H1 (cell line): Measurements from ENCODE around the gene KCNMA1. TPM values are rescaled to one million over a fixed set of nuclear protein-coding genes. Genes with fewer than 3 reads are reported as not detected.

Experiments
- CTCF ChIA-PET: fragments of 300-600 bp; sonication (Branson Sonifier 250); formaldehyde crosslinking; loops from one replicate; lab custom pipeline; 2021; ENCODE audit not compliant: partially characterized antibody; lab: Charles Lee
- POLR2A ChIA-PET: fragments of 300-600 bp; sonication (Branson Sonifier 250); formaldehyde crosslinking; loops from one replicate; lab custom pipeline; 2021; ENCODE audit warnings: inconsistent platforms; ENCODE audit not compliant: partially characterized antibody; lab: Charles Lee
- DNase-seq, 2 experiments: peaks; one replicate each; pipeline versions ENCODE4 v3.0.0 to v3.0.0-alpha.2; 2010 to 2022; ENCODE audit warnings: low spot score in 2 of 2, low read depth in 1 of 2, mixed read lengths in 1 of 2
- FAIRE-seq: peaks from 2 replicates; lab custom pipeline; 2011; peaks lifted over from hg19 to GRCh38; lab: Jason Lieb, UNC
- H2AFZ ChIP-seq: 2 replicates; pipeline ENCODE4 v1.8.1; 2012; ENCODE audit warnings: low read length, inconsistent platforms
- H2AK5ac ChIP-seq: 2 replicates; pipeline ENCODE4 v1.6.1; 2013; ENCODE audit warnings: low read depth, low read length
- H2BK120ac ChIP-seq: replicated peaks from 2 replicates; pipeline ENCODE3; 2013; ENCODE audit warnings: low read depth, low read length, inconsistent platforms
- H2BK12ac ChIP-seq: 2 replicates; pipeline ENCODE4 v1.6.1; 2013; ENCODE audit warnings: low read depth, low read length
- H2BK15ac ChIP-seq: 2 replicates; pipeline ENCODE4 v1.6.1; 2013; ENCODE audit warnings: low read length
- H2BK20ac ChIP-seq: 2 replicates; pipeline ENCODE4 v1.6.1; 2013; ENCODE audit warnings: low read length
- H2BK5ac ChIP-seq: 2 replicates; pipeline ENCODE4 v1.6.1; 2013; ENCODE audit warnings: low read depth, low read length
- H3K14ac ChIP-seq: 2 replicates; pipeline ENCODE4 v1.6.1; 2013; ENCODE audit warnings: inconsistent platforms; ENCODE audit not compliant: insufficient read length
- H3K18ac ChIP-seq: 2 replicates; pipeline ENCODE4 v1.6.1; 2013; ENCODE audit warnings: low read length; ENCODE audit errors: extremely low read depth
- H3K23ac ChIP-seq: 2 replicates; pipeline ENCODE4 v1.6.1; 2013; ENCODE audit warnings: inconsistent platforms; ENCODE audit not compliant: insufficient read length
- H3K23me2 ChIP-seq: 2 replicates; pipeline ENCODE4 v1.6.1; 2013; ENCODE audit warnings: low read depth, low read length
- H3K27ac ChIP-seq: 2 replicates; pipeline ENCODE4 v1.6.1; 2011; ENCODE audit warnings: low read depth, low read length, inconsistent platforms
- H3K27me3 ChIP-seq, 4 experiments: replicated peaks in 1 of 4; 1 replicate in 1 of 4; 2 replicates in 3 of 4; pipeline versions ENCODE4 v1.6.1 to v1.8.1; 2011 to 2013; ENCODE audit warnings: low read length in 3 of 4, mild to moderate bottlenecking in 3 of 4, inconsistent platforms in 2 of 4, mixed read lengths in 2 of 4, moderate library complexity in 1 of 4; ENCODE audit not compliant: control insufficient read depth in 3 of 4, insufficient read depth in 3 of 4; ENCODE audit errors: extremely low read depth in 1 of 4
- H3K36me3 ChIP-seq, 4 experiments: 2 replicates each; pipeline versions ENCODE4 v1.6.1 to v1.8.1; 2011 to 2013; ENCODE audit warnings: mild to moderate bottlenecking in 4 of 4, low read length in 3 of 4, moderate library complexity in 2 of 4, control low read depth in 1 of 4, inconsistent platforms in 1 of 4; ENCODE audit not compliant: insufficient read depth in 4 of 4, control insufficient read depth in 2 of 4
- H3K4ac ChIP-seq: replicated peaks from 2 replicates; pipeline ENCODE3; 2013; ENCODE audit warnings: low read length, low read depth, mixed read lengths, inconsistent platforms; ENCODE audit not compliant: insufficient read length
- H3K4me1 ChIP-seq, 4 experiments: replicated peaks in 1 of 4; 1 replicate in 1 of 4; 2 replicates in 3 of 4; pipeline versions ENCODE4 v1.6.1 to v1.8.1; 2011 to 2013; ENCODE audit warnings: low read length in 3 of 4, inconsistent platforms in 2 of 4, mixed read lengths in 1 of 4; ENCODE audit not compliant: insufficient read depth in 4 of 4, control insufficient read depth in 3 of 4
- H3K4me2 ChIP-seq, 2 experiments: 2 replicates each; pipeline versions ENCODE4 v1.6.1 to v1.8.1; 2011 to 2013; ENCODE audit warnings: low read depth in 2 of 2, low read length in 2 of 2, control low read depth in 1 of 2, inconsistent platforms in 1 of 2, mild to moderate bottlenecking in 1 of 2; ENCODE audit not compliant: insufficient read depth in 1 of 2
- H3K4me3 ChIP-seq, 4 experiments: fragments of 200-600, 300-600 bp in 1 of 4; sonication (generic), shearing (Covaris generic), sonication (Bioruptor Twin) in 1 of 4; 2 replicates each; pipeline versions ENCODE4 v1.5.1 to v1.8.1; 2011 to 2016; ENCODE audit warnings: low read length in 4 of 4, low read depth in 3 of 4, control low read depth in 2 of 4, inconsistent platforms in 2 of 4, mild to moderate bottlenecking in 2 of 4, mixed read lengths in 1 of 4, moderate library complexity in 1 of 4; ENCODE audit not compliant: insufficient read depth in 2 of 4; ENCODE audit errors: extremely low read depth in 1 of 4
- H3K56ac ChIP-seq: replicated peaks from 2 replicates; pipeline ENCODE3; 2013; ENCODE audit warnings: low read depth, mild to moderate bottlenecking, mixed read lengths, low read length, inconsistent platforms; ENCODE audit not compliant: insufficient read length
- H3K79me1 ChIP-seq: 2 replicates; pipeline ENCODE4 v1.6.1; 2013; ENCODE audit warnings: low read depth, low read length, control low read depth
- H3K79me2 ChIP-seq, 2 experiments: 2 replicates each; pipeline versions ENCODE4 v1.6.1 to v1.8.1; 2012 to 2013; ENCODE audit warnings: low read length in 2 of 2, mild to moderate bottlenecking in 2 of 2, inconsistent platforms in 1 of 2; ENCODE audit not compliant: insufficient read depth in 2 of 2, control insufficient read depth in 1 of 2
- H3K9ac ChIP-seq, 4 experiments: replicated peaks in 1 of 4; 1 replicate in 1 of 4; 2 replicates in 3 of 4; pipeline versions ENCODE4 v1.6.1 to v1.8.1; 2011 to 2013; ENCODE audit warnings: low read depth in 3 of 4, low read length in 3 of 4, control low read depth in 2 of 4, mild to moderate bottlenecking in 2 of 4, moderate library complexity in 2 of 4, inconsistent platforms in 1 of 4; ENCODE audit errors: extremely low read depth in 1 of 4
- H3K9me3 ChIP-seq, 2 experiments: 2 replicates each; pipeline versions ENCODE4 v1.6.1 to v1.8.1; 2012 to 2013; ENCODE audit warnings: mild to moderate bottlenecking in 2 of 2, moderate library complexity in 2 of 2, control low read depth in 1 of 2, inconsistent platforms in 1 of 2, low read depth in 1 of 2, low read length in 1 of 2, mixed read lengths in 1 of 2; ENCODE audit not compliant: insufficient read depth in 2 of 2
- H4K20me1 ChIP-seq, 2 experiments: replicated peaks in 1 of 2; 2 replicates each; pipeline versions ENCODE3 to v1.8.1; 2011 to 2013; ENCODE audit warnings: inconsistent platforms in 2 of 2, low read length in 2 of 2, mild to moderate bottlenecking in 1 of 2; ENCODE audit not compliant: insufficient read depth in 2 of 2, control insufficient read depth in 1 of 2
- H4K5ac ChIP-seq: 2 replicates; pipeline ENCODE4 v1.6.1; 2013; ENCODE audit warnings: low read length, low read depth, mixed read lengths, inconsistent platforms; ENCODE audit not compliant: insufficient read length
- H4K8ac ChIP-seq: 2 replicates; pipeline ENCODE4 v1.8.0; 2013; ENCODE audit warnings: mild to moderate bottlenecking, moderate library complexity, low read length, inconsistent platforms; ENCODE audit not compliant: insufficient read depth; ENCODE audit errors: extremely low read depth
- H4K91ac ChIP-seq: replicated peaks from 2 replicates; pipeline ENCODE3; 2013; ENCODE audit warnings: low read length, mixed read lengths, inconsistent platforms; ENCODE audit not compliant: insufficient read length
- BRCA1 ChIP-seq: IDR thresholded peaks from 2 replicates; pipeline ENCODE4 v1.6.1; 2012; ENCODE audit warnings: low read depth, low read length, improper control_type of control experiment
- CBX8 ChIP-seq: fragments of 300-800, 300-1000 bp; sonication (generic); IDR thresholded peaks from 2 replicates; pipeline ENCODE4 v1.7.1; 2016; ENCODE audit warnings: low read depth, low read length, borderline replicate concordance
- CEBPB ChIP-seq: IDR thresholded peaks from 2 replicates; pipeline ENCODE4 v1.6.1; 2012; ENCODE audit warnings: low read depth, low read length
- CHD2 ChIP-seq: IDR thresholded peaks from 2 replicates; pipeline ENCODE4 v1.6.1; 2012; ENCODE audit warnings: low read length, improper control_type of control experiment
- CREB1 ChIP-seq: IDR thresholded peaks from 2 replicates; pipeline ENCODE4 v1.6.1; 2012; ENCODE audit warnings: inconsistent platforms
- CTBP2 ChIP-seq: IDR thresholded peaks from 2 replicates; pipeline ENCODE4 v1.7.0; 2011; ENCODE audit warnings: borderline replicate concordance, mild to moderate bottlenecking, moderate library complexity, mixed read lengths, low read length; ENCODE audit not compliant: insufficient read depth, insufficient read length
- EZH2 ChIP-seq: fragments of 200-600 bp; sonication (generic); IDR thresholded peaks from 2 replicates; pipeline ENCODE4 v1.7.1; 2012; ENCODE audit warnings: low read depth, mild to moderate bottlenecking, moderate library complexity, low read length, inconsistent platforms; ENCODE audit not compliant: severe bottlenecking
- MAFK ChIP-seq: IDR thresholded peaks from 2 replicates; pipeline ENCODE4 v1.6.1; 2012; ENCODE audit warnings: low read depth, mild to moderate bottlenecking, improper control_type of control experiment, low read length
- PHF8 ChIP-seq: fragments of 200-600 bp; sonication (generic); conservative IDR thresholded peaks from 2 replicates; pipeline ENCODE4 v1.7.1; 2012; ENCODE audit warnings: low read depth, mild to moderate bottlenecking, inconsistent platforms, low read length, moderate library complexity
- POLR2A ChIP-seq, 2 experiments: IDR thresholded peaks; 1 replicate in 1 of 2; 2 replicates in 1 of 2; pipeline ENCODE4 v1.6.1; 2011; ENCODE audit warnings: low read depth in 2 of 2, low read length in 2 of 2, mild to moderate bottlenecking in 2 of 2; ENCODE audit errors: control extremely low read depth in 1 of 2
- SP4 ChIP-seq: IDR thresholded peaks from 2 replicates; pipeline ENCODE4 v1.6.1; 2012; ENCODE audit warnings: low read length, inconsistent platforms
- TAF7 ChIP-seq: optimal IDR thresholded peaks from 2 replicates; pipeline ENCODE3; 2011; ENCODE audit warnings: low read depth, mild to moderate bottlenecking, inconsistent platforms, low read length, moderate library complexity, borderline replicate concordance
- WGBS, 2 experiments: shearing (Covaris generic) in 1 of 2; methylation state at CpG; one replicate each; pipeline versions ENCODE4 v1.1.6 to v1.1.7; 2013 to 2015; ENCODE audit warnings: low lambda C conversion rate in 2 of 2, mixed read lengths in 2 of 2, inconsistent platforms in 1 of 2, low coverage in 1 of 2, missing lambda C conversion rate in 1 of 2; ENCODE audit not compliant: insufficient replicate concordance in 2 of 2, insufficient coverage in 1 of 2, insufficient read length in 1 of 2; ENCODE audit errors: extremely low coverage in 1 of 2, missing lambda C conversion rate in 1 of 2; 5-methylcytosine and 5-hydroxymethylcytosine counted together
- polyA plus RNA-seq, 7 experiments: library from polyadenylated mRNA; depleted of rRNA in 3 of 7; stranded (reverse) in 5 of 7; unstranded in 2 of 7; fragments of >200 nt in 5 of 7; fragments of 200-250 nt in 2 of 7; gene quantifications; 1 replicate in 5 of 7; 2 replicates in 1 of 7; 4 replicates in 1 of 7; pipeline versions ENCODE4 v1.2.1 to v1.2.3, GENCODE V29; 2011 to 2013; ENCODE audit warnings: missing spikeins in 2 of 7, mixed read lengths in 2 of 7
- total RNA-seq: library from RNA; stranded (reverse); fragmentation: NEBNext Ultra II Directional; extraction: Animal tissue kit (Norgen Biotek cat#: 25700); gene quantifications from 2 replicates; pipeline ENCODE4 v1.2.1, GENCODE V29; 2021
- TF ChIP-seq, protein P1 (sequence below): IDR thresholded peaks from 2 replicates; pipeline ENCODE4 v1.6.1; 2011; ENCODE audit warnings: low read length, improper control_type of control experiment
- TF ChIP-seq, protein P2 (sequence below): IDR thresholded peaks from 2 replicates; pipeline ENCODE4 v1.6.1; 2012; ENCODE audit warnings: inconsistent platforms

The KCNMA1 gene
- total and polyA plus RNA-seq, 2 of the 8 experiments (the other 6 are each of a cell fraction or from before 2014, with no cell fraction given): 10.2 to 11.1 TPM

DNA sequence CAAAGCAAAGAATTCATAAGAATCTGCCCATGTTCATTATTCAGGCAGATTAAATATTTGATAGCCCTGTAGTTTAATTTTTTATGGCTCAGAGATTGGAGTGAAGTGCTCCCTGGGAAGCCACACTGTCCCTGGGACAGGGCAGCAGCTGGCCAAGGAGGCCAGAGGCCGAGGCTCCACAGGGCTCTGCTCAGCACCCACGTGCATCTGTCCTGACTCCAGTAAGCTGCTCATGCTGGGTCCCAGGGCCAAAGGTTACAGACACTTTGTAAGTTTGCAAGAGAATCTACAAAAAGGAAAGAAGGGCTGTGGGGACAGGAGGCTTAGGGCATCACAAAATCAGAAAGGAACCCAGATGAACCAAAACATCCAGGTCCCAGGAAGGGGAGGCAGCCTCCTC lies 155.5 kb downstream of the KCNMA1 start:
- Histone ChIP-seq H3K4me2 (no peak overlapping the region), H2BK12ac (no peak overlapping the region), H3K4ac (no peak overlapping the region), H4K5ac (no peak overlapping the region), H3K23ac (no peak overlapping the region), H3K4me3 (no peak overlapping the region), H3K14ac (no peak overlapping the region), H2BK15ac (no peak overlapping the region), H3K4me1 (no peaks in the 10 kb centered on the region), H2BK120ac (no peak overlapping the region), H3K27me3 (no peaks in the 10 kb centered on the region), H3K27ac (no peak overlapping the region), H3K18ac (no peak overlapping the region), H3K79me1 (no peaks in the 10 kb centered on the region), H3K9me3 (no peaks in the 10 kb centered on the region), H3K56ac (no peak overlapping the region), H3K36me3 (no peaks in the 10 kb centered on the region), H2AFZ (no peak overlapping the region), H2AK5ac (no peak overlapping the region), H4K8ac (no peak overlapping the region), H2BK20ac (no peak overlapping the region), H4K20me1 (no peaks in the 10 kb centered on the region), H3K79me2 (no peaks in the 10 kb centered on the region), H3K23me2 (peaks cover 3% of the 10 kb centered on the region; the same call in 1 of the 2 replicates), H4K91ac (no peak overlapping the region), H2BK5ac (no peak overlapping the region), H3K9ac (no peak overlapping the region)
- ChIA-PET CTCF (interaction anchor here (0.9 to 1.5 kb wide), 3 partner anchors 12 to 328 kb away, joined by 3 to 5 read pairs (median 3); no protein-coding TSS in a partner anchor), POLR2A (interaction anchor here (0.7 kb wide), 1 partner anchor 11 kb away, joined by 3 read pairs; no protein-coding TSS in a partner anchor)
- 88% methylated on average over 2 of the region's 2 CpGs; no CpG with 5 or more reads in 1 of the 2 experiments for WGBS, 2 experiments
- DNase-seq: no peak
- FAIRE-seq: no peak
- TF ChIP-seq TAF7 (no peak), CEBPB (no peak), POLR2A (IDR thresholded peaks at IDR 0.05; ENCODE audit: control extremely low read depth in 1 of 2, low read depth in 2 of 2, low read length in 2 of 2) (no peak), CHD2 (no peak), CBX8 (no peak), CREB1 (no peak), EZH2 (no peak), CTBP2 (no peak), BRCA1 (no peak), PHF8 (no peak), SP4 (no peak), MAFK (no peak)
- TF ChIP-seq, protein P1, sequence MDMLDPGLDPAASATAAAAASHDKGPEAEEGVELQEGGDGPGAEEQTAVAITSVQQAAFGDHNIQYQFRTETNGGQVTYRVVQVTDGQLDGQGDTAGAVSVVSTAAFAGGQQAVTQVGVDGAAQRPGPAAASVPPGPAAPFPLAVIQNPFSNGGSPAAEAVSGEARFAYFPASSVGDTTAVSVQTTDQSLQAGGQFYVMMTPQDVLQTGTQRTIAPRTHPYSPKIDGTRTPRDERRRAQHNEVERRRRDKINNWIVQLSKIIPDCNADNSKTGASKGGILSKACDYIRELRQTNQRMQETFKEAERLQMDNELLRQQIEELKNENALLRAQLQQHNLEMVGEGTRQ: no peak
- TF ChIP-seq, protein P2, sequence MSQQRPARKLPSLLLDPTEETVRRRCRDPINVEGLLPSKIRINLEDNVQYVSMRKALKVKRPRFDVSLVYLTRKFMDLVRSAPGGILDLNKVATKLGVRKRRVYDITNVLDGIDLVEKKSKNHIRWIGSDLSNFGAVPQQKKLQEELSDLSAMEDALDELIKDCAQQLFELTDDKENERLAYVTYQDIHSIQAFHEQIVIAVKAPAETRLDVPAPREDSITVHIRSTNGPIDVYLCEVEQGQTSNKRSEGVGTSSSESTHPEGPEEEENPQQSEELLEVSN: no peak
